Omental fat pad (tissue), 4 donors: Measurements from ENCODE around the gene LRRC26. TPM values are rescaled to one million over a fixed set of nuclear protein-coding genes. Genes with fewer than 3 reads are reported as not detected.
A peak's percentile ranks its signal among the peaks of the same experiment; 100 is the strongest.

Experiments
- ATAC-seq: fragments of 150-250 bp; one replicate; pipeline ENCODE4 v1.9.1; 2016; ENCODE audit warnings: mild to moderate bottlenecking, moderate library complexity; ENCODE audit not compliant: low FRiP score
- DNase-seq: peaks from one replicate; pipeline ENCODE4 v3.0.0-alpha.2; 2019; ENCODE audit warnings: low spot score
- CTCF ChIP-seq, 3 donors: fragments of 450-650 bp; IDR thresholded peaks; one replicate each; pipeline ENCODE4 v1.5.1; 2016 to 2017; ENCODE audit warnings: antibody characterized with exemption in 3 of 3, mild to moderate bottlenecking in 3 of 3, moderate library complexity in 2 of 3
- total RNA-seq, 4 donors: library from RNA; depleted of rRNA; stranded (reverse); fragments of >200 nt; gene quantifications; one replicate each; pipeline ENCODE4 v1.1.0, GENCODE V29; 2016

LRRC26 gene
- total RNA-seq = not detected

GRCh38 chr9:137169896-137170358 is at the start of gene LRRC26:
LRRC26 (minus strand) TSS chr9:137170051; CDS start chr9:137169943, 108 bp downstream.
- TF ChIP-seq CTCF (IDR thresholded peaks at IDR 0.05) = no peak
- ATAC-seq = no peak
- no peak for DNase-seq

GRCh38 chr9:137218754-137219271 is 49.0 kb upstream of the LRRC26 start:
- TF ChIP-seq CTCF (IDR thresholded peaks at IDR 0.05) = no peak
- DNase-seq (no peak), ATAC-seq (no peak)

GRCh38 chr9:137218212-137218753 is 48.4 kb upstream of the LRRC26 start:
- DNase-seq (no peak), ATAC-seq (no peak)
- TF ChIP-seq CTCF (IDR thresholded peaks at IDR 0.05) = no peak

- peak; percentile 69 for ATAC-seq
- peak; percentile 44 for DNase-seq
Measured at GRCh38 chr9:137217276-137218211, 47.7 kb upstream of the LRRC26 start.

GRCh38 chr9:137216188-137216965 is 46.5 kb upstream of the LRRC26 start:
- DNase-seq = no peak

More at GRCh38 chr9:137217276-137218211, 47.7 kb upstream of the LRRC26 start:
- no peak for TF ChIP-seq CTCF (IDR thresholded peaks at IDR 0.05)

More at GRCh38 chr9:137216188-137216965, 46.5 kb upstream of the LRRC26 start:
- no peak for ATAC-seq
- TF ChIP-seq CTCF (IDR thresholded peaks at IDR 0.05) = no peak
